ENCODE measurements around the gene MAML3.

The MAML3 gene

DNA sequence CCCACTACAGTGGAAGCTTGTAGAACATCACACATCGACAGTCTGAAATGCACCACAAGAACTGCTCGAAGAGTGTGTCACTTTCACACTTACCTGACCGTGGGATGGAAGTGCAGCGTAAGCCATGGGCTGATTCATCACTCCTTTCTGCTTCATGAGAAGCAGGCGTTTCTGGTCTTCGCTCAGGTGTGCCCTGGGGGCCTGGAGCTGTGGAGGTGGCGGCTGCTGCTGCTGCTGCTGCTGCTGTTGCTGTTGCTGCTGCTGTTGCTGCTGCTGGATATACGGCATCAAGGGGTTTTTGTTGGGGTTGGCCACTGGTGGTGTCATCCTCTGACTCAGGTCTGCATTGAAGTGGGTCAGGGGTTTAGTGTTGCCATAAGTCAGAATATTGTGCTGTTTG lies 264.7 kb downstream of the MAML3 start:
- no peak for DNase-seq

- no peak for DNase-seq
Measured at GRCh38 chr4:139887962-139888735, 265.8 kb downstream of the MAML3 start.

- no peak for DNase-seq
Measured at GRCh38 chr4:139887376-139887802, 266.6 kb downstream of the MAML3 start.

GRCh38 chr4:139886798-139887197 lies 267.2 kb downstream of the MAML3 start:
- DNase-seq: no peak

DNA sequence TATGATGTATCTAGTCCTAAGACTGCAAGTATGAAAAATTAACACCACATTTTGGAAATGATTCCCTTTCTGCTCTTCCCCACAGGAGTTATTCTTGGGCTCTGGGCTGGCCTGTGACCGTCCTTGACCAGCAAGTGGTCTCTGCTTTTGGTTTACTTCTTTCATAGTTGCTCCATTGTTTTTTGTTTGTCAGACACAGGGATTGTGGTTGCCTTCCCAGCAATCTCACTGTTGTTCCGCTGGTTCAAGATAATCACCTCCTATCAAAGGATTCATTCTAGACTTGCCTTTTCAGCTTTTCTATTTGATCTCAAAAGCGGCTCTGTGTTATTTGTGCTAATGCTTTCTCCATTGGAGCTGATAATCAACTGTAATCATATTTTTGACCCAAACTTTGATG lies 269.5 kb downstream of the MAML3 start:
- DNase-seq: no peak

GRCh38 chr4:139880841-139881240 lies 273.1 kb downstream of the MAML3 start:
- DNase-seq: no peak

GRCh38 chr4:139878050-139878449 lies 275.9 kb downstream of the MAML3 start:
- no peak for DNase-seq

- DNase-seq: no peak
Measured at GRCh38 chr4:139876337-139876941, 277.5 kb downstream of the MAML3 start.

- DNase-seq: no peak
Measured at GRCh38 chr4:139875411-139875825, 278.6 kb downstream of the MAML3 start.

DNA sequence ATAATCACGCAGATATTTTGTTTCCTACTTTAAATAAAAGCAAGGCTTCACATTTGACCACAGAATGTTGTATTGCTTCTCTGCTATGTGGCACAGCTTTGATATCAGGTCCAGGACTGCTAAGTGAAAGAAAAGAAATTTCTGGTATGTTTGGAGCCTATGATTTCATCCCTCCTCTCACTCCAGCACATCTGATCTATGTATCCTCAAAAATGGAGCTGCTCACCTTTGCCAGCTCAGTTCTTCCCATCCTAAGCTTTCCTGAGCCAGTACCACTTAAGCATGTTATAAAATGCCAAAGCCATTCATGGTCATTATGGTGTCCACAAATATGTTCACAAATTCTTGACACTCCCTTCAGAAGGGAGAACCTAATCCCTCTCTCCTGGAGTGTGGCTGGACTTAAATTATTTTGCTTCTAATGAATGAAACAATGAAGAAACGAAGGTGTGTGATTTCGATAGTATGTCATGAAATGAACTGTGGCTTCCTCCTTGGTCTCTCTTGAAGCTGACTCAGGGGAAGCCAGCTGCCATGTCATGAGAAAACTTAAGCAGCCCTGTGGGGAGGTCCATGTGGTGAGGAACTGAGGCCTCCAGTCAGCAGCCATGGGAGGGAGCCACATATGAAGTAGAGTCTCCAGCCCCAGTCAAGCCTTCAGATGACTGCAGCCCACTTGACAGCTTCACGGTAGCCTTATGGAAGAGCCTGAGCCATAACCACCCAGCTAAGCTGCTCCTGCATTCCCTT lies 280.7 kb downstream of the MAML3 start:
- DNase-seq: no peak

GRCh38 chr4:139872274-139872673 lies 281.7 kb downstream of the MAML3 start:
- DNase-seq: no peak

DNA sequence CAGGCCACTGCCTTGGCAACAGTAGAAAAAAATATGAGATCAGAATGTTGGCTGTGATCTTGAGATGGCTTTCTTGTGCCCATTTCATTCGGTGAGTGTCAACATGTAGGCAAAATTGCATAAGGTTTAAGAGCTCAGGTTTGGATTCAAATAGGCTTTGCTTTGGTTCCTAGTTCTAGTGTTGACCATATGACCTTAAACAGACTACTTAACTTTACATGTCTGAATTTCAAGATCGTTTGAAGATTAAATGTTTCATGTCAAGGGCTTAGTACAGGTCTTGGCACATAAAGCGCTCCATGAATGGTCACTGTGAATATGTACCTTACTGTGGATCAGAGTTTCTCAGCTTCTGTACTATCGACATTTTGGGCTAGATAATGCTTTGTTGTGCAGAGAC lies 284.2 kb downstream of the MAML3 start:
- DNase-seq: no peak

DNA sequence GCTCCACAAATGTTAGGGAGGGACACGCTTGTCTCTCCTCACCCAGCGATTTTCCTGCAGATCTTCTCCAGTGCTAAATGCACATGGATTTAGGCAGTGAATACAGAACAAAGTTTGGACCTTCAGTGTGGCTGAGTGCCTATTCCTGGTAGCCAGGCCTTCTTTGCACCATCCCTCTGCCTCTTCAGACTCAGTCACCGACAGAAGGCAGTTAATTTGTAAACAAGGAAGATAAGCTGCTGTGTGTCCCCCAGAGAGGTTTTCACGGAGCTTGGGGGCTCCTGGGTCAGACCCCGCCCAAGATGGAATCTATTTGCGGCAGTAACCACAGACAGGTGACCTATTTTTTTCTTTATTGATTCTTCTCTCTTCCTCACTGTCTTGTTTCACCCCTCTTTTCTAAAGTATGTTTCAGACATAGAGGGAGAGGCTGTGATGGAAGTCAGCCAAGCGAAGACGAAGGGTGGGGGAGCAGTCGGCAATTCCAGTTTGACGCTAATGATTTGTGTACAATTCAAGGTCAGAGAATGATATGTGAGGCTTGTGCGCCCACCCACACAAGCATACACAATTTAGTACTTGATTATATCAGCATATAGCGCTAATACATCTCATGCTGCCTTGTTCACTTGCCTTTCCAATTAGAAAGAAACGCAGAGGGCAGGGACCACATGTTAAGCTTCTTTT lies 287.6 kb downstream of the MAML3 start:
- no peak for DNase-seq

DNA sequence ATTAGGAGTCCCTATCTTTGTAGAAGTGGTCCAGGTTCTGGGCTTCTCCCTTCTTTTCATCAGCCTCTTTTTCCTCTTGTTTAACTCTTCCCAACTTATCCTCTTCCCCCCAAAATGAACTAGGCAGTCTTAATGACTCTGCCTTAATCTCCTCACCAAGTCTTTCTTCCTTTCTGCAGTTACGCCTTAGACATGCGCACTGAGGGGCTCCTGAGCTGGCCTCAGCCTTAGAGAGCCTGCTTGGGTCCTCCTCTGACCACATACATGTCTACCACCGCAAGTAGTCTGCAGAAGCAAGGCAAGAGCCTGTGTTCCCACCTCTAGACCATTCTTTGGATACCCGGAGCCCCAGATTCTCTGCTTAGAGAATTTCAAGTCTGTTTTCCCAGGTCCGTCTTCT lies 288.4 kb downstream of the MAML3 start:
- no peak for DNase-seq

GRCh38 chr4:139863531-139863930 lies 290.5 kb downstream of the MAML3 start:
- DNase-seq: no peak

- no peak for DNase-seq
Measured at GRCh38 chr4:139861471-139861870, 292.5 kb downstream of the MAML3 start.

GRCh38 chr4:139860435-139861024 lies 293.5 kb downstream of the MAML3 start:
- no peak for DNase-seq

- no peak for DNase-seq
Measured at GRCh38 chr4:139859876-139860275, 294.1 kb downstream of the MAML3 start.

GRCh38 chr4:139858436-139859205 lies 295.4 kb downstream of the MAML3 start:
- DNase-seq: peak; percentile 61

GRCh38 chr4:139857977-139858376 lies 296.0 kb downstream of the MAML3 start:
- no peak for DNase-seq

- DNase-seq: no peak
Measured at GRCh38 chr4:139857021-139857420, 297.0 kb downstream of the MAML3 start.

Measured in activated CD8-positive, alpha-beta memory T cell treated with anti-CD3 and anti-CD28 coated beads for 24 hours (primary cell).